Fibroblast of gingiva (primary cell): ENCODE results near the gene OAS2.
A peak's percentile ranks its signal among the peaks of the same experiment; 100 is the strongest.

Source experiments
- DNase-seq: peaks from one replicate; pipeline ENCODE4 v3.0.0-alpha.2; 2011; ENCODE audit warnings: low read depth

The OAS2 gene

GRCh38 chr12:113019025-113019424, 40.7 kb downstream of the OAS2 start:
- DNase-seq, result no peak

DNA sequence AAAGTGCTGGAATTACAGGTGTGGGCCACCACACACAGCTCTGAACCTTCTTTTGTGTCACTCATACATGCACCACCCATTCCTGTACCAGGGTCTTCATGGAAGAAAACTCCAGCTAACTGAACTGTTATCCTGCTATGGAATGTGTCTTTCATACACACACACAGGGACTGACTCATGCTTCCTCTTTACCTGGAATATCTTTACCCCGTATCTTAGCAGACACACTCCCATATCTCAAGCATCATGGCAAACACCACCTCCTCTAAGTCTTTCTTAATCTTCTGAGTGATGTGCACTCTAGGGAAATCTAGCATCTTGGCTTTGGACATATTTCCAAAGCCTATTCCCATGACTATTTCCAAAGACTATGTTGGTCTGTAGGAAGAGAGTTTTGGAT, 43.2 kb downstream of the OAS2 start:
- DNase-seq, result no peak

DNA sequence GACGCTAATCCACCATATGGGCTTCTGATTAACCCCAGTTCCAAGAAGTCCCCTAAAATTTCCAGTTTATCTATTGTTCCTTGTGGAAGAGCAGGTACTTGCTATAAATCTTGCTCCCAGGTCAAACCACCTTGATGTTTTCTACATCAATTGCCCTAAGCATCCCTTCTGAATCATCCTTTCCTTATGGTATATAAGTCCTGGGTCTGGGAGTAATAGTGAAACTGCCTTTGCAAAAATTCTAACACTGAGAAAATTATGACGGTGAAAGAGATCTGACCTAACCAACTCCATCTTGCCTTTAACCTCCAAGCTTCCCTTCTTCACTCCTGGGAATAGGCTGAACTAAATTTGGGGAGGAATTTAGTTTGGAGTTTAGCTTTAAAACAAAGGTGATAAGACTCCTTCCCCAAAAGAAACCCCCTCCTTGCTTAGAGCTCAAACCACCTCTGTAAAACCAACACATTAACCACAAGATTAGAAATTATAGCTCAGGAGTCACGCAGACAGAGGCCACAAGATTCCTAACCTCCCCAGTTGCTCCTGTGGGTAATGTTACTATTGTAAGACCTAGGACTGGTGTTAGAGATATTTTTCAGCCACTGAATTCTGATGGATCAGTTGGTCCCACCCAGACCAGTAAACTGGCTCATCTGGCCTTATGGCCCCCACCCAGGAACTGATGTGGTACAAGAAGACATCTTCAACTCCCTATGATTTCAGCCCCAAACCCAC, 44.4 kb downstream of the OAS2 start:
- no peak for DNase-seq

DNA sequence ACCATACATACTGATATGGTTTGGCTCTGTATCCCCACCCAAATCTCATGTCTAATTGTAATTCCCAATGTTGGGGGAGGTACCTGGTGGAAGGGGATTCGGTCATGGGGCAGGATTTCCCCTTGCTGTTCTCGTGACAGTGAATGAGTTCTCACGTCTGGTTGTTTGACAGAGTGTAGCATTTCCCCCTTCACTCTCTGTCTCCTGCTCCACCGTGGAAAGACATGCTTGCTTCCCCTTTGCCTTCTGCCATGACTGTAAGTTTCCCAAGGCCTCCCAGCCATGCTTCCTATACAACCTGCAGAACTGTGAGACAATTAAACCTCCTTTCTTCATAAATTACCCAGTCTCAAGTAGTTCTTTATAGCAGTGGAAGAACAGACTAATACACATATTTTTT, 49.4 kb downstream of the OAS2 start:
- no peak for DNase-seq

DNA sequence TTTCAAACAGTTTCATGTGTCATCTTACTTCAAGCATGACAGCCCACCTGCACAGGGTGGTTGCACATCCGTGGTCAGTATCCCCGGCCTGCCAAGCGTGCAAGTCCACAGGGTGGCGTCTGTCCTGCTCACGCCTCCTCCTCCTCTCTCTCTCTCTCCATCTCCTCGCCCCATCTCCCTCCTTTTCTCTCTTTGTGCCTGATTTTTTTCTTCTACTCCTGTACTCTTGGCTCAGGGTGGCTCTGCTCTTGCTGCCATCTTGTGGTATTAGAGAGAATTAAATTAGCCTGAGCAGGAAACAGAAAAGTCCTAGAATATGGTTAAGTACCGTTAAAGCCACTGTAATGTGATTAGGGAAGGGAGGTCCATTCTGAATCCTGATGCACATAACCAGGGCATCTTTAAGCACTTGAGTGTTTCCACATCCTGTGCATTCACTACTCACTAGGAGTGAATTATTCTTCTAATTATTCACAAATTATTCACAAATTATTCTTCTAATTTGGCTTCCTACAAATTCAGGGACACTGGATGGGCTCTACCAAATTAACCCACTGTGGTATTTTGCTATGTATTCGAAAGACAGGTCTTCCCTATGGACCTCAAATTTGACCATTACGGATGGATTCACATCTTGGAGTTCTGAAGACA, 52.7 kb downstream of the OAS2 start:
- DNase-seq, result peak; percentile 58

- DNase-seq, result no peak
Observed at GRCh38 chr12:113039911-113040445, 61.7 kb downstream of the OAS2 start.

DNA sequence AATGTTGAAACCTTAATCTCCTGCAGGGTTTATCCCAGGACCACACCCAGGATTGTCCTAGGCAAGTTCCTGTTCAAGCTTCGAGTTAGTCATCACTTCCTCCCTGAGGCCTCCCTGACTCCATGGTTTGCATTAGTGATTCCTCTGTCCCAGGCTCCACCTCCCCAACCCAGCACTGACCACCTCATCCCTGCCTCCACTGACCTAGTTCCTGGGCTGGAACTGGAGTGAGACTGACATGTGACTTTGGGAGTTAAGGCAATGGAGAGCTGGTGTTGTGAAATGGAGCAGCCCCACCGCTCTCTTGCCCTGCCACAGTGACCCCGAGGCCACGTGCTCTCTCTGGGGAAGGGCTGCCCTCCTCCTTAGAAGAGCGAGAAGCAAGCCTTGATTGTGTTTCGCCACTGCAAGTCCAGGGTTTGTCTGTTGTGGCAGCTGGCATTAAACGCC, 62.4 kb downstream of the OAS2 start:
- DNase-seq, result peak; percentile 88

DNA sequence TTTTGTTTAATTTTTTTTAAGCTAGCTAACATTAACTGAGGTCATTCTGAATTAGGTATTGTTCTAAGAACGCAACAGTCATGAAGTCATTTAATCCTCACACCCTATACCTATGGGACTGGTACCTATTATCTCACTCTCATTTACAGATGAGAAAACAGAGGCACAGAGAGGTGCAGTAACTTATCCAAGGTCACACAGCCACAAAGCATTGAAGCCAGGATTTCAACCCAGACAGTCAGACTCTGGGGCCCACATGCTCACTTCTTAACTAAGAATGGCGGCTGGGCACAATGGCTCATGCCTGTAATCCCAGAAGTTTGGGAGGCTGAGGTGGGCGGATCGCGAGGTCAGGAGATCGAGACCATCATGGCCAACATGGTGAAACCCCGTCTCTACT, 63.2 kb downstream of the OAS2 start:
- no peak for DNase-seq

DNA sequence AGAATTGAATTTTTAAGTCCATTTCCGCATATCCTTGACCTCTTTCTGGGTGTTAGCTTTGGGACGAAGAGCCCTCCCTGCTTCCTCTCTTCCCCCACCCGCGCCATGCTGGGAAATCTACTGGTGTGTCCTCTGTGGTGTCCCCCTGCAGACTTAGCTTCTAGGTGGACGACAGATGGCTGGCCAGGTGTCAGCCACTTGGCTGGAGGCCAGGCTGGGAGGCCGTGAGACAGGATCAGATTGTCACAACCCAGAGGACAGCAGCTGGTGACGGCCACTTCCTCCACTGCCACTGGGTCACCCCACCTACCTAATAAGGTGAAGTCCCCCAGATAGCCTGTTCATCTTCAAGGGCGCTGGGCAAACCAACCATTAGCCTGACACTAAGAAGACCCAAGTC, 64.9 kb downstream of the OAS2 start:
- DNase-seq, result no peak

DNA sequence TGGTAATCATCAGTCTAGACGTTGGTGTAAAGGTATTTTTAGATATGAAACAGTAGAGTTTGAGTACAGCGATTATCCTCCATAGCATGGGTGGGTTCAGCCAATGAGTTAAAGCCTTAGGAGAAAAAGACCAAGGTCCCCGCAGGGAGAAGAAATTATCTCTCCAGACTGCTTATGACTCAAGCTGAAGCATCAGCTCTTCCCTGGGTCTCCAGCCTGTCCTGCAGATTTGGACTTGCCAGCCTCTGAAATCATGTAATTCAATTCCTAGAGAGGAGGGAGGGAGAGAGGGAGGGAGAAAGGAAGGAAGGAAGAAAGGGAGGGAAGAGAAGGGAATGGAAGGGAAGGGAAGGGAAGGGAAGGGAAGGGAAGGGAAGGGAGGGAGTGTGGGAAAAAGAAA, 66.2 kb downstream of the OAS2 start:
- DNase-seq, result no peak

DNA sequence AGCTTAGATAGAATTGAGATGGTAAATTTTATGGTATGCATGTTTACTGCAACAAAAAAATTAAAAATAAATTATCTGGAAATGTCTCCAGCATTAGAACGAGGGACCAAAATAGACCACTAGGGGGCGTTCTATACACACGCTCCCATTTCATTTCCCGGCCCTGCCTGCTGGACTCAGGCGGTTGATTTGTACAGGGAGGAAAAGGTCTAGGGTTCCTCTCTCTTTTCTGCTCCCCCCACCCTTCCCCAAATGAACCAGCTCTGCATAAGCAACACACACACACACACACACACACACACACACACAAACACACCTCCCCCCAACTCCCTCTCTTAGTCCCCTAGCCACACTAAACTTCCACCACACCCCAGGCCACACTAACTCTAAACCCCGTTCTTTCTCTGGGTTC, 70.4 kb downstream of the OAS2 start:
- DNase-seq, result peak; percentile 50

DNA sequence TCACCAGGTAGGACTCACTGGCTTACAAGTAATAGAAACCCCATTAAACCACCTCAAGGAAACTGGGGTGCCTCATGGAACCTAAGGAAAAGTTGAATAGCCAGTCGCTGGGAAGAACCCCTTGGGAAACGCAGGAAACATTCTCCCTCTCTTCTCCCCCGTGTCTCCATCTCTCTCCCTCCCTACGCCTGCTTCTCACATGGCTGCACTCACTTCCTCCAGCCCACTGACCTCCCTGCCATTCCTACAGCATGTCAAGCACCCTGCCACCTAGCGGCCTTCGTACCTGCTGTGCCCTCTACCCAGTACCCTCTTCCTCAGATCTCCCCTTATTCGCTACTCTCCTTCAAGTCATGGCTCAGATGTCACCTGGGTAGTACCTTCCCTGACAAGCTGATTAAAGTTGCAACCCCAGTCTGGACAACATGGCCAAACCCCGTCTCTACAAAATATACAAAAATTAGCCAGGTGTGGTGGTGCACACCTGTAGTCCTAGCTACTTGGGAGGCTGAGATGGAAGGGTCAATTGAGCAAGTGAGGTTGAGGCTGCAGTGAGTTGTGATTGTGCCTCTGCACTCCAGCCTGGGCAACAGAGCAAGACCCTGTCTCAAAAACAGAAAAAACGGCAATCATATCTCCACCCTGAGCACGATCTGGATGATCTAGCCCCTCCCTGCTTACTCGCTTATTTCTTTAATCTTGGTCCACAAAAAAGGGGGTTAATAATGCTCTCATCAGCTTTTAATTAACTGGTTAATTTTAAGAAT, 71.8 kb downstream of the OAS2 start:
- DNase-seq, result no peak

- no peak for DNase-seq
Observed at GRCh38 chr12:113050795-113051194, 72.5 kb downstream of the OAS2 start.

GRCh38 chr12:113051759-113052158, 73.4 kb downstream of the OAS2 start:
- DNase-seq, result no peak

GRCh38 chr12:113052326-113052725, 74.0 kb downstream of the OAS2 start:
- no peak for DNase-seq

DNA sequence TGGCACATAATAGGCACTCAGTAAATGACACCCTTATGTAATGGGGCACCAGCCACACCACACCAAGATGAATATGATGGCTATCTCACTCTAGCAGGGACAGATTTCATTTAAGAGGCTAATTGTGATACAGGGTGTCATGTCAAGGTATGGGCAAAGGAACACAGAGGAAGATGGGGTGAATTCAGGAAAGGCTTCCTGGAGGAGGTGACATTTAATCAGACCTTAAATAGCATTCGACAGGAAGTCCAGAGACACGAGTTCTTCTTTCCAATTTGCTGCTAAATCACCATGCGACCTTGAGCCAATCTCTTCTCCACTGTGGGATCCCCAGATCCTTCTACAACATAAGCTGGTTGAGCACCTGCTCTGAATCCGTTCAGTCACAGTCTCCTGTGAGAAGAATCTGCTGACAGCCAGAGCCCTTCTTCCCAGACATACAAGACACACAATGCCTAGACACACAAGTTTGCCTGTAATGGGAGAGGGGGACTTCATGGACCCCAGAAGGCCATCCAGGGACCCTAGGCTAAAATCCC, 76.7 kb downstream of the OAS2 start:
- no peak for DNase-seq

DNA sequence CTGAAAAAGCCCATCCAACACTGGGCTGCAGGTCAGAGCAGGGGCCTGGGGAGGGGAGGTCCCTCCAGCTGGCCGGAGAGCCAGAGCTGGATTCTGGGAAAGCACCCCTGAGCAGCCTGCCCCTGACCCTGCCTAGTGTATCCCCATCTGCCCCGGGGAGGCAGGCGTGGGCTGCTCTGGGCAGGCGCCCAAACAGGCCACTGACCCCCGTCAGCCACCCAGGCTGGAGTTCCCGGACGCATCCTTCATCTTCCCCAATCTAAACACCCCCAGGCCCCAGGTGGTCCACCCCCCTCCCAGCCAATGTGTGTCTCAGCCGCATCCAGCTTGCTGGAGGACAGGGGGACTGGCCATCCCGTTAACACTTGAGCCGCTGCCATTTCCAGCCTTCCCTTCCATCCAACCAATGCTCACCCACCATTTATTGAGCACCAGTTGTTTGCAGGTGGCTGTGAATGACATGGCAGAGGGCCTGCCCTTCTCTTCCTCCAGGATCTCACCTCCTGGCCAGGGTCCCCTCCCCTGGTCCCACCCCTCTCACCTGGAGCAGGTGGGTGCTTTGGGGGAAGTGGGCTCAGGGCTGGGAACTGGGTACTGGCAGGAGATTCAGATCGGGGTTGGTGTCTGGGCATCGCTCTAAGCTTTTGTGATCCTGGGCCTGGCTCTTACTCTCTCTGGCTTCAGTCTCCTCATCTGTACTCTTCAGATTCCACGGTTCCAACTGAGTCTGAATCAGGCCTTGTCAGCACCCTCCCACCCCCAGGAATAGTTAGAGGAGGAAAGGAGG, 77.5 kb downstream of the OAS2 start:
- no peak for DNase-seq

GRCh38 chr12:113056381-113056630, 78.0 kb downstream of the OAS2 start:
- DNase-seq, result no peak

DNA sequence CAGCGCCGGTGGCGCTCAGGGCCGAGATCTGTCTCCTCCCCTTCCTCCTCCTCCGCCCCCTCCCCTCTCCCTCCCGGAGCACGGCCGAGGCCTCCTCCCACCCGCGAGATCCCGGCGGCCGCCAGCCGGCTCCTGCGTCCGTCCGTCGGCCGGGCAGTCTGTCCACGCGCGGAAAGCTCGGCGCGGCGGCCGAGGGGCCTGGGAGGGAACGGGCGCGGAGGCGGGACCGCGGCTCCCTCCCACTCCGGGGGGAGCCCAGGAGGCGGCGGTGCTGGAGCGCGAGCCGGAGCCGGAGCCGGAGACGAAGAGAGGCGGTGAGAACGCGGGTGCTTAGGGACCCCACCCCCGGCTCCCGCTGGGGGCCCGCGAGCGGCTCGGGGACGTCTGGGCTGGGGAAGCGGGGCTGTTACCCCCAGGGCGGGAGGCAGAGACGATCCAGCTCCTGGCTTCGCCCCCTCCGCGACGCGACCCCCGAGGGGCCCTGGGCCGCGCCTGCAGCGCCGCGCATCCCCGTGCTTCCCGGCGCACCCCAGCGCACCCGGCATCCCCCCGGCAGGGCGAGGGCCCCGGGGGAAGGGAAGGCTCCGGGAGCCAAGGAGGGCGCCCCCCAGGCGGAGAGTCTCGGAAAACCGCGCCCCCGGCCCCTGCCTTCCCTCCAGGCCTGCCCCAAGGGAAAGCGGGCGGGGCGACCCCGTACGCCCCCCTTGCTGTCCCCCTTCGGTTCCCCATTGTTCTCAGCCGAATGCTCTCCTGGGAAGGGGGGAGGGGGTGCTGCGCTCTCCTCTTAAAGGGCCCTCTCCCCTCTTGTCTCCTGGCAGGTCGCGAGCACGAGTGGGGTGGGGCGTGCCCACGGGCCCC, 78.5 kb downstream of the OAS2 start, which contains the start of gene DTX1:
Gene DTX1, plus strand, starts transcription at position 100 of the 858 bp plus-strand sequence. CDS start 1,463 bp downstream, outside the sequence.
- DNase-seq, result no peak

DNA sequence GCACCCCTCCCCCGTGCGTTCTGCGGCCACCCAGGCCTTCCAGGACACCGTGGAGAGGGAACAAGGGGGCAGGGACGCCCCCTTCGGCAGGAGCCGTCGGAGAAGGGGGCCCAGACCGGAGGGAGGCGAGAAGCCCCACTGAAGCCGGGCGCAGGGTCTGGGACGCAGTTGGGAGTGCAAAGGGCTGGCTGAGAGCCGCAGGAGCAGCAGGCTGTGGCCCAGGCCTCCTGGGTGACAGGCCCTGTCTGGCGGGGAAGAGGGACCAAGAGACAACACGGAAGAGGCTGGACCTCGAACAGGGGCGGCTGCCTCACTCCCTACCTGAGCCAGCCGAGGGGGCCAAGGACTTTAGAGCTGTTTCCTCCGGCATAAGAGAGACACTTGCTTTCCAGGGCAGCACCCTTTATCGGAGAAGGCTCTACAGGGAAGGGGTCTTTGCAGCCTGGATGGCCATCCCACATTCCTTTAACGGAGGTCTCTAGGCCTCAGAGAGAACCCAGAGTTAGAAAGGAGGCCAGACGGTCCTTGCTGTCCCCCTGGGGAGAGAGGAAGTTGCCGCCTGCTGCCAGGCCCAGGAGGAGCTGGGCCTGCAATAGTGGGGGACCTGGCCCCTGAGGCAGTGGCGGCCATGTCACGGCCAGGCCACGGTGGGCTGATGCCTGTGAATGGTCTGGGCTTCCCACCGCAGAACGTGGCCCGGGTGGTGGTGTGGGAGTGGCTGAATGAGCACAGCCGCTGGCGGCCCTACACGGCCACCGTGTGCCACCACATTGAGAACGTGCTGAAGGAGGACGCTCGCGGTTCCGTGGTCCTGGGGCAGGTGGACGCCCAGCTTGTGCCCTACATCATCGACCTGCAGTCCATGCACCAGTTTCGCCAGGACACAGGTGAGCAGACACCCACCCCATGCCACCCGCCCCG, 79.5 kb downstream of the OAS2 start:
- DNase-seq, result no peak
